Prostate gland (tissue), 2 donors: ENCODE measurements around the gene SYNPR.

ENCODE experiments used
- POLR2A ChIP-seq: fragments of 450-650 bp; IDR thresholded peaks from one replicate; pipeline ENCODE4 v1.6.1; 2016; ENCODE audit warnings: antibody characterized with exemption, mild to moderate bottlenecking
- TF ChIP-seq, protein P1 (sequence below), 4 experiments: fragments of 200-600 bp in 2 of 4; fragments of 450-650 bp in 2 of 4; sonication (generic) in 2 of 4; IDR thresholded peaks; 1 replicate in 3 of 4; 2 replicates in 1 of 4; pipeline ENCODE4 v1.5.1; 2016 to 2019; ENCODE audit warnings: antibody characterized with exemption in 4 of 4, mild to moderate bottlenecking in 2 of 4, moderate library complexity in 2 of 4

DNA sequence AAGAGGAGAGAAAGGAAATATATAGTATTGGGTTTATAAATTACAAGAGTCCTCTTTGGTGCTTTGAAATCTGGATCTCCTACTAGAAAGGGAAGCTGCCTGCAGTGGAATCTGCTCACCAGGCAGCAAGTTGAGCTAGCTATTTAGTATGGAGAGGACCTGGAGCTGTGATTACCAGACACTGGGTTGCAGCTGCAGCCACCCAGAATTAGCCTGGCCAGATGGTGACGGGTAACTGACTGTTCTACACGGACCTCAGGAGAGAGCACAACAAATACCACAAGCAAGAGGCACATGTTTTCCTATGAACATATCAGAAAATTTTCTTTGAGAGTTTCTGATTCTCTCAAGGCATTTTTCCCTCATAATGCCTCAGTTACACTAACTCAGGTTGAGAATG, 46.5 kb downstream of the SYNPR start:
- TF ChIP-seq, protein P1, sequence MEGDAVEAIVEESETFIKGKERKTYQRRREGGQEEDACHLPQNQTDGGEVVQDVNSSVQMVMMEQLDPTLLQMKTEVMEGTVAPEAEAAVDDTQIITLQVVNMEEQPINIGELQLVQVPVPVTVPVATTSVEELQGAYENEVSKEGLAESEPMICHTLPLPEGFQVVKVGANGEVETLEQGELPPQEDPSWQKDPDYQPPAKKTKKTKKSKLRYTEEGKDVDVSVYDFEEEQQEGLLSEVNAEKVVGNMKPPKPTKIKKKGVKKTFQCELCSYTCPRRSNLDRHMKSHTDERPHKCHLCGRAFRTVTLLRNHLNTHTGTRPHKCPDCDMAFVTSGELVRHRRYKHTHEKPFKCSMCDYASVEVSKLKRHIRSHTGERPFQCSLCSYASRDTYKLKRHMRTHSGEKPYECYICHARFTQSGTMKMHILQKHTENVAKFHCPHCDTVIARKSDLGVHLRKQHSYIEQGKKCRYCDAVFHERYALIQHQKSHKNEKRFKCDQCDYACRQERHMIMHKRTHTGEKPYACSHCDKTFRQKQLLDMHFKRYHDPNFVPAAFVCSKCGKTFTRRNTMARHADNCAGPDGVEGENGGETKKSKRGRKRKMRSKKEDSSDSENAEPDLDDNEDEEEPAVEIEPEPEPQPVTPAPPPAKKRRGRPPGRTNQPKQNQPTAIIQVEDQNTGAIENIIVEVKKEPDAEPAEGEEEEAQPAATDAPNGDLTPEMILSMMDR (IDR thresholded peaks at IDR 0.05), result no peak
- no peak for TF ChIP-seq POLR2A
